Esophagus squamous epithelium (tissue), 5 donors: ENCODE data around the gene FILIP1L. TPM values are rescaled to one million over a fixed set of nuclear protein-coding genes. Genes with fewer than 3 reads are reported as not detected.

Source experiments
- DNase-seq: peaks from one replicate; lab custom pipeline; 2025; lab: John Stamatoyannopoulos, UW
- H3K27ac ChIP-seq, 4 donors: fragments of 200-600 bp; sonication (generic); one replicate each; pipeline ENCODE4 v1.5.1; 2016 to 2019; ENCODE audit warnings: mild to moderate bottlenecking in 1 of 4
- H3K27me3 ChIP-seq, 4 donors: fragments of 200-600 bp; sonication (generic); 1 replicate in 3 of 4; 2 replicates in 1 of 4; pipeline versions ENCODE4 v1.5.1 to v1.6.0; 2017 to 2021; ENCODE audit warnings: antibody characterized with exemption in 1 of 4
- H3K36me3 ChIP-seq, 3 donors: fragments of 200-600 bp; sonication (generic); one replicate each; pipeline ENCODE4 v1.5.1; 2016 to 2019
- H3K4me1 ChIP-seq, 3 donors: fragments of 200-600 bp; sonication (generic); one replicate each; pipeline ENCODE4 v1.5.1; 2017 to 2019
- H3K4me3 ChIP-seq, 4 donors: fragments of 200-600 bp; sonication (generic); 1 replicate in 3 of 4; 2 replicates in 1 of 4; pipeline ENCODE4 v1.5.1; 2016 to 2019; ENCODE audit warnings: mild to moderate bottlenecking in 2 of 4, moderate library complexity in 1 of 4
- H3K9me3 ChIP-seq, 3 donors: fragments of 200-600 bp; sonication (generic); one replicate each; pipeline ENCODE4 v1.5.1; 2016 to 2019
- POLR2A ChIP-seq, 4 donors: fragments of 450-650 bp; IDR thresholded peaks; one replicate each; pipeline ENCODE4 v1.6.1; 2017; ENCODE audit warnings: antibody characterized with exemption in 4 of 4, mild to moderate bottlenecking in 4 of 4, moderate library complexity in 3 of 4
- WGBS, 2 donors: methylation state at CpG; one replicate each; pipeline ENCODE4 v1.1.5; 2018; 5-methylcytosine and 5-hydroxymethylcytosine counted together
- intact Hi-C: fragments of 100-400 bp; cut with DNase I; formaldehyde crosslinking; loops from one replicate; pipeline ENCODE4 v1.15.0; 2022
- total RNA-seq, 4 donors: library from RNA; depleted of rRNA; stranded (reverse); fragments of >200 nt; gene quantifications; one replicate each; pipeline ENCODE4 v1.1.0, GENCODE V29; 2016
- TF ChIP-seq, protein P1 (sequence below), 6 experiments: fragments of 450-650 bp in 4 of 6; fragments of 200-600 bp in 2 of 6; sonication (generic) in 2 of 6; IDR thresholded peaks; one replicate each; pipeline ENCODE4 v1.5.1; 2016 to 2019; ENCODE audit warnings: antibody characterized with exemption in 6 of 6, mild to moderate bottlenecking in 4 of 6, moderate library complexity in 4 of 6
- donor health status: DM: yes; HTN: yes; CAD: no.

FILIP1L gene
- total RNA-seq, 4 donors from 2014 or later: 2.5 to 23.5 (median 10.7) TPM

DNA sequence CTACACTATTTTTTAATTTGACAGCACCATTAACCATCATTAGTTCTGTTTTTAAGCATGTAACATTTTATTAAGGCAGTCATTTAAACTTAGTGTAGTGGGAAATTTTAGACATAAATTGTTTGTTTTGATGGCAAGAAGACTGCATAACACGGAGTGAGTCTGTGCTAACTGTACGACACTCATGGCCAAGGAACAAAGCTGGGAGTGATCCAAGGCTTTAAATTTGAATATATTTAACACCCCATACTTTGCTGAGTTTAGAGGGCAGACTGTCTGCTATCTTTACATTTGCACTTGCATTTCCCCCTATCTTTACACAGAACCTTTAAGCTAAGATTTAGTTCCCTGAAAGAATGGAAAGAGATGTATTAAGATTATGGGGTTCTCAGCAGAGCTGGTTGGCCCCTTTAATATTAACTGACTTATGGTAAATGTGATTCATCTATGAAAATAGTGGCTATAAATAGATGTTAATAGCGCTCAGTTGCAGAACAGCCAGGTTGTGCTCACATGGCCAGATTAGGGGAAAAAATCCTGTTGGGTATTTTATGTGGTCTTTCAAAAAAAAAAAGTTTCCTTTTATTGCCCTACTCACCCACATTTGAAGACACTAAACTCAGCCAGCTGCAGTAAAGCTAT, 175.9 kb downstream of the FILIP1L start:
- intact Hi-C loops: no loop called here
- no peaks in the 10 kb centered on the region for H3K9me3 ChIP-seq
- no peaks in the 10 kb centered on the region for H3K36me3 ChIP-seq
- DNase-seq: no peak
- TF ChIP-seq, protein P1, sequence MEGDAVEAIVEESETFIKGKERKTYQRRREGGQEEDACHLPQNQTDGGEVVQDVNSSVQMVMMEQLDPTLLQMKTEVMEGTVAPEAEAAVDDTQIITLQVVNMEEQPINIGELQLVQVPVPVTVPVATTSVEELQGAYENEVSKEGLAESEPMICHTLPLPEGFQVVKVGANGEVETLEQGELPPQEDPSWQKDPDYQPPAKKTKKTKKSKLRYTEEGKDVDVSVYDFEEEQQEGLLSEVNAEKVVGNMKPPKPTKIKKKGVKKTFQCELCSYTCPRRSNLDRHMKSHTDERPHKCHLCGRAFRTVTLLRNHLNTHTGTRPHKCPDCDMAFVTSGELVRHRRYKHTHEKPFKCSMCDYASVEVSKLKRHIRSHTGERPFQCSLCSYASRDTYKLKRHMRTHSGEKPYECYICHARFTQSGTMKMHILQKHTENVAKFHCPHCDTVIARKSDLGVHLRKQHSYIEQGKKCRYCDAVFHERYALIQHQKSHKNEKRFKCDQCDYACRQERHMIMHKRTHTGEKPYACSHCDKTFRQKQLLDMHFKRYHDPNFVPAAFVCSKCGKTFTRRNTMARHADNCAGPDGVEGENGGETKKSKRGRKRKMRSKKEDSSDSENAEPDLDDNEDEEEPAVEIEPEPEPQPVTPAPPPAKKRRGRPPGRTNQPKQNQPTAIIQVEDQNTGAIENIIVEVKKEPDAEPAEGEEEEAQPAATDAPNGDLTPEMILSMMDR (IDR thresholded peaks at IDR 0.05): no peak
- no peak for TF ChIP-seq POLR2A (IDR thresholded peaks at IDR 0.05)
- peak overlapping the region in 3 of 4 donors; percentile 31 to 58 (median 53) for H3K27ac ChIP-seq
- peaks cover 0 to 5% (median 0%) of the 10 kb centered on the region in 4 donors for H3K27me3 ChIP-seq
- WGBS, 2 donors: 44 to 80% methylated on average over 3 of the region's 3 CpGs
- no peak overlapping the region for H3K4me3 ChIP-seq
- H3K4me1 ChIP-seq: peaks cover 0 to 51% (median 14%) of the 10 kb centered on the region in 3 donors

DNA sequence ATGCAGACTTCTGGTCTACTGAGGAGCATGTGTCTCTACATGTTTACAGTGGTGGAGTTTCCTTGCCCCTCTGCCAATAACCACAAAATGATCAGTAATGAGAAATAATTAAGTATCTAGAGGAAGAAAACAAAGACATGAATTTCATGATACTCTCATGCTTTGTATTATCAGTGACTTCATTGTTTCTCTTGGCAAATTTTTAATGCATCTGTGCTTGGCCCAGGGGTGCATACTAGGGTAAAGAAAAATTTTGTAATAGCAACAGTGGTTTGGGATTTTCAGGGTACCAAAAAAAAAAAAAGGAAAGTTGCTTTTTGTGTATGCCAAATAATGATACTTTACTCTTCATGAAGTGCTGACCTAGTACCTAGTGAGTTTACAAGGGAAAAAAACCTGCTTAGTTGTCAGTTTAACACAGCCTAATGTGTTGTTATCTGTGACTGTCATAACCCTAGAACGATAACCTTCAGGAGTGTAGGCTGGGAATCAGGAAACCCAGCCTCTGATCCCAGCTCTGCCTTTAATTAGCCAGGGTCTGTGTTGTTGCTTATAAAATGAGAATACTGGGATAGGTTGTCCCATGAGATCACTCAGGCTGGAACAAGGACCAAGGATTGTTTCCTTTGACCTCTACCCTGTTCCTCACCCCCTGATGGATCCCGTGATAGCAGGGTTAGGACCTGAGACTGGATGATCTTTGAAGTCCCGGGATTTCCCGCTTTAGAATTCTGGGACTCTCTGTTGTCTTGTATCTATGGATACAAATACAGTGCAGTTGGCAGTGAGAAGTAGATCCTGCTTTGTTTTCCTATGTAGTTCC, 179.1 kb downstream of the FILIP1L start:
- intact Hi-C loops: no loop called here
- Histone ChIP-seq H3K9me3 (no peaks in the 10 kb centered on the region), H3K4me3 (no peak overlapping the region), H3K36me3 (no peaks in the 10 kb centered on the region), H3K27ac (peak overlapping the region in 3 of 4 donors; percentile 23 to 79 (median 24)), H3K4me1 (peaks cover 0 to 47% (median 19%) of the 10 kb centered on the region in 3 donors), H3K27me3 (no peaks in the 10 kb centered on the region)
- TF ChIP-seq, protein P1 (IDR thresholded peaks at IDR 0.05): no peak
- no peak for TF ChIP-seq POLR2A (IDR thresholded peaks at IDR 0.05)
- no peak for DNase-seq
- WGBS, 2 donors: 36 to 54% methylated on average over 4 of the region's 4 CpGs

DNA sequence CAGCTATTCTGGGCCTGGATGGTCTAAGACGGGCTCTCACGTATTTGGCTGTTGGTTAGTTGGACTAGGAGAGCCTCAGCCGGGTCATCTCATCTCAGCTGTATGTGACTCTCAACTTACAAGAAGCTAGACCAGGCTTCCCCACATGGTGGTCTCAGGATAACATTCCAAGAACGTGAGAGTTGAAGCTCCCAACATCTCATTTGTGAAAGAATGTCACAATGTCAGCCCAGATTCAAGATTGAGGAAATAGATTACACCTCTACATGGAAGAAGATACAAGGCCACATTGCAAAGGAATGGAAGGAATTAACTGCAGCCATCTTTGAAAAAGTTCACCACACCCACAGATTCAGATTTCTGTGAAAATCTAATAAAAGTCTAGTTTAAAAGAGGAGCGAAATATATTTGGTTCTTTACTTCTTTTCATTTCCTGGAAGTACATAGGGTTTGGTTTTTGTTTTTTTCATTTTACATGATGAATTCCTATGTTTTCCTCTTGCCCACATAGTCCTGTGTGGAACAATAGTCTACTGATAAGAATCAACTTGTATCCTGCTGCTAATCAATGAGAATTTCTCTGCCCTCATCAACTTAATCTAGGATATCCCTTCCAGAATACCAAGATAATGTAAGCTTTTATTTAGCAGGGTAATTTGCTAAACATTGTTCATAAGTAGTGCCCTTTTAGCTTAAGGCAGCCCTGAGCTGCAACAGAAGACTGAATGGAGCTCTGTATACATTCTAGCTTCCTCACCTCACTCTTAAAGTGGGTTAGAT, 180.1 kb downstream of the FILIP1L start:
- H3K36me3 ChIP-seq: no peaks in the 10 kb centered on the region
- TF ChIP-seq POLR2A (IDR thresholded peaks at IDR 0.05): no peak
- TF ChIP-seq, protein P1 (IDR thresholded peaks at IDR 0.05): no peak
- peak overlapping the region in 1 of 4 donors; percentile 23 for H3K27ac ChIP-seq
- DNase-seq: no peak
- no peaks in the 10 kb centered on the region for H3K27me3 ChIP-seq
- 88 to 94% methylated on average over 4 to 5 of the region's 5 CpGs for WGBS, 2 donors
- intact Hi-C loops: no loop called here
- H3K4me3 ChIP-seq: no peak overlapping the region
- no peaks in the 10 kb centered on the region for H3K9me3 ChIP-seq
- H3K4me1 ChIP-seq: peaks cover 0 to 50% (median 24%) of the 10 kb centered on the region in 3 donors

DNA sequence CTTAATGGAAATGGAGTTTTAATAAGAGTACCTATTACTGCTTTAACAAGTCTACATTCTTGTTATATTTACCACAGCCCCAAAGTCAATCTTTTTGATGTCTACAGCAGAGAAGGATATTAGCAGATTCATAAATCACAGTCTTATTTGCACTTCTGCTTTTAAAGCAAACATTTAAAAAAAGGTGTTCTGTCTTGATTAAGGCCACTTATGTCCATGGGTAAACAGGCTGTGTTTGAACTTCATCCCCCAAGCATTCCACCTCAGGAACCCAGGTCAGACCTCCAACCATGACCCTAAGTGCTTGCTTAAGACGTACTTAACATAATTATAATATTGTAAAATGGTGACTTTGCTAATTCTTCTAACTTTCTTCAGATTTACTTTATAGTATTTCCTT, 183.2 kb downstream of the FILIP1L start:
- Histone ChIP-seq H3K9me3 (no peaks in the 10 kb centered on the region), H3K27ac (peak overlapping the region in 3 of 4 donors; percentile 21 to 61 (median 56)), H3K27me3 (no peaks in the 10 kb centered on the region), H3K4me3 (no peak overlapping the region), H3K4me1 (peaks cover 0 to 52% (median 16%) of the 10 kb centered on the region in 3 donors), H3K36me3 (no peaks in the 10 kb centered on the region)
- TF ChIP-seq, protein P1 (IDR thresholded peaks at IDR 0.05): no peak
- TF ChIP-seq POLR2A (IDR thresholded peaks at IDR 0.05): no peak
- intact Hi-C loops: no loop called here
- no peak for DNase-seq
- 68 to 95% methylated on average over 1 of the region's 1 CpG for WGBS, 2 donors
